HAP-1 (cell line): ENCODE data around the gene PRKAR1B.

ENCODE experiments used
- DNase-seq, 2 experiments: peaks; one replicate each; pipeline ENCODE4 v3.0.0-alpha.2; 2016 to 2020; ENCODE audit warnings: low spot score in 2 of 2
- H3K27me3 ChIP-seq: fragments of 250-450 bp; sonication (Bioruptor Pico); 2 replicates; pipeline ENCODE4 v1.5.1; 2020; ENCODE audit warnings: low read depth, mild to moderate bottlenecking, moderate library complexity
- H3K36me3 ChIP-seq: fragments of 250-450 bp; sonication (Bioruptor Pico); replicated peaks from 2 replicates; pipeline ENCODE4 v1.5.1; 2020; ENCODE audit warnings: mild to moderate bottlenecking
- H3K4me1 ChIP-seq: fragments of 250-450 bp; sonication (Bioruptor Pico); 2 replicates; pipeline ENCODE4 v1.5.1; 2020; ENCODE audit warnings: mild to moderate bottlenecking
- H3K4me3 ChIP-seq: fragments of 250-450 bp; sonication (Bioruptor Pico); 2 replicates; pipeline ENCODE4 v1.5.1; 2020; ENCODE audit warnings: mild to moderate bottlenecking, moderate library complexity
- H3K9me3 ChIP-seq: fragments of 250-450 bp; sonication (Bioruptor Pico); 2 replicates; pipeline ENCODE4 v1.5.1; 2020; ENCODE audit warnings: mild to moderate bottlenecking, moderate library complexity
- in situ Hi-C: fragments of 300-500 bp; cut with MboI; formaldehyde crosslinking; loops from 3 replicates; pipeline ENCODE4 v1.14.3; 2020; ENCODE audit warnings: low sequenced_read_pairs, inconsistent platforms, mixed read lengths

PRKAR1B gene

DNA sequence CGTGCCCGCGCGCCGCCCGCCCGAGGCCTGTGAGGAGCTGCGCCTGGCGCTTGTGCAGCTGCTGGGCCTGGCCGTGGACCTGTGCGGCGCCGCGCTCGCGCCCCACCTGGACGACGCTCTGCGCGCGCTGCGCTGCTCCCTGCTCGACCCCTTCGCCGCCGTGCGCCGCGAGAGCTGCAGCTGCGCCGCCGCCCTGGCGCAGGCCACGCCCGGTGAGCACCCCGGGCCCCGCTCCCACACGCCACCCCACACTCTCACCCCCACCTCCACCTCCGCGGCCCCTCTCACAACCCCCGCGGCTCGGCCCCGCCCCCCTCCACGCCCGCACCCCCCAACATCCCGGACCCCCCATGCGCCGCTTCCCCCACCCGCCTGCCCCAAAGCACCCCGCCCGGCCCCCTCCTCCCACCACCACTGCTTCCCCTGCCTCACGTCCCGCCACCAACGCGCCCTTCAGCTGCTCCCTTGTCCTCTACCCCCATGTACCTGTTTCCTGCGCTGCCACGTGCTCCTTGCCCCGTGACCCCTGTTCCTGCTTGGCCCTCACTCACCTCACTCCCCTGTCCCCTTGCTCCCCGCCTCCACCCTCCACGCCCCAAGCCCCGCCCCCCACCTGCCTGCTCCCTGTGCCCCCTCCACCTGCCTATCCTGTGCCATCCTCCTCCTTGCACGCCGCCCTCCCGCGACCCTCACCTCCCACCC is at the start of gene PRKAR1B:
Gene PRKAR1B (minus strand): TSS at position 178 of the 702 bp plus-strand sequence. CDS start 15,776 bp downstream, outside the sequence.
- Histone ChIP-seq H3K27me3 (no peaks in the 10 kb centered on the region), H3K36me3 (peaks cover 29% of the 10 kb centered on the region), H3K4me1 (no peaks in the 10 kb centered on the region; the same call in 1 of the 2 replicates), H3K4me3 (peak within 1 kb of the TSS; percentile 40), H3K9me3 (peaks cover 4% of the 10 kb centered on the region)
- peak; percentile 8 to 59 for DNase-seq
- in situ Hi-C loops: no loop called here

DNA sequence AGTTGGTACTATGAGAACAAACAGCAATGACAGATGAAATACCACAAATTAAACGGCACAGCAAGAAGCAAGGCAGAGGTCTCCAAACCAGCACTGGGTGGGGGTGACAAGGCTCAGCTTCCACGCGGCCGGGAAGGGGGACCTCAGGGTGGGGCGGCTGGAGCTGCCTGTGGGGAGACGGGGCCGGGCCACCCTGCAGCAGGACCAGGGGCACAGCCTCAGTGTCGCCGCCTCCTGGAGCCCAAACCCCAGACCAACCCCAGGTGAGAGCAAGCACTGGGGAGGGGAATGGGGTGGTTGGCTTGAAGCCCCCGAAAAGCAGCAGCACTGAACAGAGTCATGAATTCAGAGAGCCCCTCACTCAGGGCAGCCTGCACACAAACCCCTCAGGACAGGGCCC is 49.3 kb upstream of the PRKAR1B start:
- no peak overlapping the region for H3K4me3 ChIP-seq
- H3K9me3 ChIP-seq: no peaks in the 10 kb centered on the region
- no peaks in the 10 kb centered on the region for H3K27me3 ChIP-seq
- no peak for DNase-seq
- peaks cover 78% of the 10 kb centered on the region for H3K36me3 ChIP-seq
- in situ Hi-C loops: no loop called here
- no peaks in the 10 kb centered on the region for H3K4me1 ChIP-seq

DNA sequence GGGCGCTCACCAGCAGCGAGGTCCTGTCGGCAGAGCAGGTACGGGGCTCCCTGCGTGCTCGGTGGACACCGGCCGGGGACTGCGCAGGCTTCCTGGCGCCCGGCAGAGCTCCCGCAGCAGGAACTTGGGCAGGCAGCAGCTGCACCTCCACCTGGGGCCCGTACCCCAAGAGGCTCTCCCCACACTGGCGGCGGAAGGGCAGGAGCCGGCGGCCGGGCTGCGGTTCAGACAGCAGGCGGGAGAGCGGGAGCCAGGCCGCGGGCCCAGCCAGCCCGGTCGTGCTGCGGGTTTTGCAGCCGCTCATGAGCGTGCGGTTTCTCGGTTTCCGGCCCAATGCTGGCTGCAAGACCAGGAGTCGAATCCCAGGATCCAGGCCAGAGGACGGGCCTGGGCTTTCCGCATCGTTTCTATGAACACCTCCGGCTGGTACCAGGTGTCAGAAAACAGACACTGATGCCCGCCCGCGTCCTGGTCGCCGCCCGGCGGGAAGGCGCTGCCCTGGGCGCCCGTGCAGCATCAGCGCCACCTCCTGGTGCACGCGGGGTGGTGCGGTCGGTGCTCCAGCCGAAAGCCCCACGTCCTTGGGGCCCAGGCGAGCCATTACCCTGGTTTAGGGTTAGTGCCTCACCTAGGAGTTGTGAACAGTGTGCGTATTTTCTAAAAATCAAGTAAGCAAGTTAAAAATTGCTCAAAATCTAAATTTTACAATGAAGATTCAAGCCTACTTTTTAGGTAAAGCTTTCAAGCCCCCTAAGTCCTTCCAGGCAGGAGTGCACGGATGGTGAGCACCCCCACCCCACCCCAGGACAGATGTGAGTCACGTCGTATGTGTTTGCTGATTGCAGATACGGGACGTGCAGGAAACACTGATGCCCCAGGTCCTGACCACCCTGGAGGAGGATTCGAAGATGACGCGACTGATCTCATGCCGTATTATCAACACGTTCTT is 47.4 kb upstream of the PRKAR1B start:
- Histone ChIP-seq H3K9me3 (no peaks in the 10 kb centered on the region), H3K4me1 (no peaks in the 10 kb centered on the region), H3K27me3 (no peaks in the 10 kb centered on the region), H3K36me3 (peaks cover 68% of the 10 kb centered on the region), H3K4me3 (no peak overlapping the region)
- peak in 1 of 2 experiments; percentile 64 for DNase-seq
- in situ Hi-C loops: no loop called here

DNA sequence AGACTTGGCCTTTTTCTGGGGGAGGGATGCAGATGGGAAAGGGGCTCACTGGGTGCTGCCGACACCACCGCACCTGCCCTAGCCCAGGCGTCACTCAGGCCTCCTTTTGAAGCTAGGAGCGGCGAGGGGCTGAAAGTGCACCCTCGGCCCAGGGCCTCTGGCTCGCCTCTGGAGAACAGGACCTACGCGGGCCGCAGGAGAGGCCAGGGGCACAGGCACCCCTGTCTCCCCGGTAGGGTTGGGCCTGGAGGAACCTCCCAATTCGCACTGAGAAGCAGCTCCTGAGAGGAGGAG is 46.5 kb upstream of the PRKAR1B start:
- no peak overlapping the region for H3K4me3 ChIP-seq
- H3K9me3 ChIP-seq: no peaks in the 10 kb centered on the region
- no peaks in the 10 kb centered on the region for H3K4me1 ChIP-seq
- in situ Hi-C loops: no loop called here
- no peak for DNase-seq
- H3K36me3 ChIP-seq: peaks cover 59% of the 10 kb centered on the region
- no peaks in the 10 kb centered on the region for H3K27me3 ChIP-seq

DNA sequence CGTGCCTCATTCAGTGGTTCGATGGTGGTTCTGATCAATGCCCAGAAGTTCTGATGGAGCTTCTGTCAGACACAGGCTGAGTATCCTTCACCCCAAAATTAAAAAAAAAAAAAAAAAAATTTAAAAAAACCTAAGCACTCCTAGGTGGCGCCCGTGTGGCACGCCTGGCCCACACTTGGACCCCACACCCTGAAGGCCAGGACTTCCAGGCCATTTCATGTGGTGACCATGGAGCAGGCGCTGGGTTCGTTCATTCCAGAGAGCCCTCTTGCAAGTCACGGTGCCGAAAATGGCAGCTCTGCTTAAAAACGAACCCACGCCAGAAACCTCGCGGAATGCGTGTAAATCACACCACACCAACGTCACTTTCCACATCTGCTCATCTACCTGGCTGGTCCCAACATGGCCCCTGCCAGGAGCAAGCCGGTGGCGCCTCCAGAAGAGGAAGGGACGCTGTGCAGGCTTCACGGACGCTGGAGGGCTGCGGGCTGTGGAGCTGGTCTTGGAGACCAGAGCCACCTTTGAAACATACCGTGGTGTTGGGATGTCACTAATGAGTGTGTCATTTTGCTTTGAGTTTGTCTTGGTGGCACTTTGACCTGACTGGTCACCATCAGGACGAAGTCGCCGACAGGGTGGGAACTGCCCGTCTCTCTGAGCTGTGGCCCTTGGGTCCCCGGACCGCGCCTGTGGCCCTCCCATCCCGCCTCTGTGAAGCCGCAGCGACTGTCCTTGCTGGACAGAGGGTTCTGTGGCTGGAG is 46.0 kb upstream of the PRKAR1B start:
- peaks cover 54% of the 10 kb centered on the region for H3K36me3 ChIP-seq
- H3K9me3 ChIP-seq: no peaks in the 10 kb centered on the region
- no peak overlapping the region for H3K4me3 ChIP-seq
- in situ Hi-C loops: no loop called here
- H3K27me3 ChIP-seq: no peaks in the 10 kb centered on the region
- no peaks in the 10 kb centered on the region for H3K4me1 ChIP-seq
- DNase-seq: no peak

DNA sequence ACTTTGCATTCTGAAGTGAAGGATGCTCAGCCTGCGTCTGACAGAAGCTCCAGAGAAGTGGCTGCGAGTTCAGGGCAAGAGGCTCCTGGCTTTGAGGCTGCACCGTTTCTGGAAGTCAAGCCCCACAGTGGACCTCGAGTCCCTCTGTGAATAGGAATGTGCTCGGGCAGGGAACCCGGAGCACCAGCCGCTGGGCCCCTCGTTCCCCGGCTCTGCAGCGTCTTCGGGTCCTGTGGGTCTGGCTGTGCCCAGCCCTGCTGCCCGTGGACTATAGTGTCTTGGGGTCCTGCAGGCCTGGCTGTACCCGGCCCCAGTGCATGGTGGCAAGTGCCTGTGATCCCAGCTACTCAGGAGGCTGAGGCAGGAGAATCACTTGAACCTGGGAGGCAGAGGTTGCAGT is 45.3 kb upstream of the PRKAR1B start:
- in situ Hi-C loops: no loop called here
- DNase-seq: no peak
- H3K36me3 ChIP-seq: peaks cover 49% of the 10 kb centered on the region
- no peaks in the 10 kb centered on the region for H3K9me3 ChIP-seq
- H3K27me3 ChIP-seq: no peaks in the 10 kb centered on the region
- H3K4me1 ChIP-seq: no peaks in the 10 kb centered on the region
- H3K4me3 ChIP-seq: no peak overlapping the region

DNA sequence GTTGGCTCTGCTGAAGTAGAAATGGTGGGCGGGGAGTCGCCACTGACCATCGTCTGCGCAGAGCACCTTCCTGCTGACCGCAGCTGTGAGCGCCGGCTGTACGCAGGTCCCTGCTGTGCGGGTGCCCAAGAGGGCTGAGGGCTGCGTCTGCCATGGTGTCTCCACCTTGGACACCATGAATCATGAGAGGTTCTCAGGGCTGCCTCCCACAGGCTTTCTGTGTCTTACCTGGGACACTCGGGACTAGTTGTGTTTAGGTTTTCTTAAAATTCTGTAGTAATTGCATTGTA is 44.9 kb upstream of the PRKAR1B start:
- peaks cover 46% of the 10 kb centered on the region for H3K36me3 ChIP-seq
- no peak for DNase-seq
- H3K4me1 ChIP-seq: no peaks in the 10 kb centered on the region
- in situ Hi-C loops: no loop called here
- no peak overlapping the region for H3K4me3 ChIP-seq
- no peaks in the 10 kb centered on the region for H3K9me3 ChIP-seq
- H3K27me3 ChIP-seq: no peaks in the 10 kb centered on the region

DNA sequence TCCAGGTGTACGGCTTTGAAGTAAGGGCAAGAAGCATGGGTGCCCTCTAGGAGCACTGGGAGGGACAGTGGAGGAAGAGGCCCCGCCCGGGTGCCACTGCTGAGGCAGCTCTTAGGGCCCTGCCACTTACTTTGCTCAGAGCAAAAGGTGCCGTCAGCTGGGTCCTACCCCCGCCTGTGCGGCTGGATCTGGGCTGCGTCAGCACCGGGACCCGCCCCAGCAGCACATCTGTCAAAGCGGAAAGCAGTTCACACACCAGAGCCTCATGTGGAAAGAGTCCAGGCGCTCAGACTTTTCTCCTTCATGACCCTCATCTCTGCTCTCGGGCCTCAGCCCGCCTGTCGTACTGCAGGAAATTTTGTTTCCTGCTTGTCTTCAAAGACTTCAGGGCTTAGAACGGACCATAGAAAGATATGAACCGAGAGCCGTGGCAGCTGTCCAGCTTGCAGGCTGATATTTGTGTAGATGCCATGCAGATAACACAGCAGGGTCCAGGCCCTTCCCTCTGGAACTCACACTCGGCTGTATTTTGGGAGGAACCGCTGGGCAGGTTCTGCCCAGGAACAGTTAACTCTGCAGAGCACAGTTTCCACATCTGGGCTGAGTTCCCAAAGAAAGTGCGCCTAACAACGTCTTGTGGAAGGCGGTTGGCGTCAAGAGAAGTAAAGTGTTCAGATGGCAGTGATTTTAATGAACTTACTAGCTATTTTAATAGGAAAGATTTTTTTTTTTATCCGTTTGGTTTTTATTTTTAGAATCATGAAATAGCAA is 44.3 kb upstream of the PRKAR1B start:
- Histone ChIP-seq H3K4me3 (no peak overlapping the region), H3K27me3 (no peaks in the 10 kb centered on the region), H3K9me3 (no peaks in the 10 kb centered on the region), H3K4me1 (no peaks in the 10 kb centered on the region), H3K36me3 (peaks cover 41% of the 10 kb centered on the region)
- in situ Hi-C loops: no loop called here
- no peak for DNase-seq

DNA sequence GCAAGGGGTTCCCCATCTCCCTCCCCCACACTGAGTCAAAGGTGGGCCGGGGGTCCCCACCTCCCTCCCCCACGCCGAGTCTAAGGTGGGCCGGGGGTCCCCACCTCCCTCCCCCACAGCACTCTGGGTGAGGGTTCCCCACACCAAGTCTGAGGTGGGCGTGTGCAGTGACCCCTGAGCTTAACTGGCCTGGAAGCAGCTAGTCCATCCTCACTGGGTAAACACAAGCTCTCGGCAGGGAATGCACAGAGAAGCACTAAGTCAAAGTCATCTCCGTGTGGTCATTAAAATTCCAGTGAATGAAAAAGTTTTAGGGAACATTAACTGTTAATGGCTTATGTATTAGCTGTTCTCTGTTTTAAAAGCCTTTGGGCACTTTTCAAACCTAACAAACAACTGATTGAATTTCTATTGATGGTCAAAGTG is 43.7 kb upstream of the PRKAR1B start:
- no peaks in the 10 kb centered on the region for H3K27me3 ChIP-seq
- no peaks in the 10 kb centered on the region for H3K4me1 ChIP-seq
- no peak overlapping the region for H3K4me3 ChIP-seq
- no peaks in the 10 kb centered on the region for H3K9me3 ChIP-seq
- DNase-seq: no peak
- peaks cover 36% of the 10 kb centered on the region for H3K36me3 ChIP-seq
- in situ Hi-C loops: no loop called here

DNA sequence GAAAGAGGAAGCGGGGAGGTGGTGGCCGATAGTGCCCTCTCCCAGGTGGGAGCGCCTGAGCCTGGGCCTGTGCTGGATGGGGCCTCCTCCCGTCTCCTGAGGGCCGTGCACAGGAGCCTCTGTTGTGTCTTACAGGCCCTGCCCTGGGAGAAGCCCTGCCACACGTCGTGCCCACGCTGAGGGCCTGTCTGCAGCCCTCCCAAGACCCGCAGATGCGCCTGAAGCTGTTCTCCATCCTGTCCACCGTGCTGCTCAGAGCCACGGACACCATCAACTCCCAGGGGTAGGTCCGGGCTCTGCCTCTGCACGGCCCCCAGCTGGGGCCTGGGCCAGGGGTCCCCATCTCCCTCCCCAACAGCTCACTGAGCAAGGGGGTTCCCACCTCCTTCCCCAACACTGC is 43.3 kb upstream of the PRKAR1B start:
- H3K4me3 ChIP-seq: no peak overlapping the region
- no peaks in the 10 kb centered on the region for H3K4me1 ChIP-seq
- peaks cover 36% of the 10 kb centered on the region for H3K36me3 ChIP-seq
- no peaks in the 10 kb centered on the region for H3K27me3 ChIP-seq
- no peaks in the 10 kb centered on the region for H3K9me3 ChIP-seq
- in situ Hi-C loops: no loop called here
- no peak for DNase-seq

DNA sequence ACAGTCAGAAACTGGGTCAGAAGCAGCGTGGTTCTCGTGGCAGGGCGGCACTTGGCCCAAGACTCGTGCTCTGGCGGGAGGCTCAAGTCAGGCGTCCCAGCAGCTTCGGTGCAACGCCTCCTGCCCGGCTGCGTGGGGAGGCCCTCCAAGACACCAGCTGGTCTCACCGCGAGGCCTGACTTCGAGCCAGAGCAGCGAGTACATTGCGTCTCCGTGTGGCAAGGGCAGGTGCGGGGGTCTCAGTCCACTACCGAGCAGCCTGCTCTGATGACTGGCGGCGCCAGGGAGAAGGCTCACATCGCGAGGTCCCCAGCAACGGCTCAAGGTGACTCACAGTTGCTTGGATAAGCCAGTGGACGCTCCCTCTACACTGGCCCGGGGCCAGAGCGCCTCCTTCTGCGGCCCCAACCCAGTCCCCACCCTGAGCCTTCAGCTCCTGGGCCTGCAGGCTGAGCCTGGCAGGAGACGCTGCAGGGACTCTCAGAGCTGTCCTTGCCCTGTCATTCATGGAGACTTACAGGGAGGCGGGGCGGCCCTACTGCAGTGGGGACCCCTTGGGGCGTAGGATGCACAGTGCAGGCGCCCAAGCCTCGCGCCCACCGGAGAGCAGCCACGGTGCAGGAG is 41.9 kb upstream of the PRKAR1B start:
- Histone ChIP-seq H3K9me3 (no peaks in the 10 kb centered on the region), H3K27me3 (no peaks in the 10 kb centered on the region), H3K4me1 (no peaks in the 10 kb centered on the region), H3K36me3 (peaks cover 41% of the 10 kb centered on the region), H3K4me3 (no peak overlapping the region)
- in situ Hi-C loops: no loop called here
- DNase-seq: peak in 1 of 2 experiments; percentile 31

DNA sequence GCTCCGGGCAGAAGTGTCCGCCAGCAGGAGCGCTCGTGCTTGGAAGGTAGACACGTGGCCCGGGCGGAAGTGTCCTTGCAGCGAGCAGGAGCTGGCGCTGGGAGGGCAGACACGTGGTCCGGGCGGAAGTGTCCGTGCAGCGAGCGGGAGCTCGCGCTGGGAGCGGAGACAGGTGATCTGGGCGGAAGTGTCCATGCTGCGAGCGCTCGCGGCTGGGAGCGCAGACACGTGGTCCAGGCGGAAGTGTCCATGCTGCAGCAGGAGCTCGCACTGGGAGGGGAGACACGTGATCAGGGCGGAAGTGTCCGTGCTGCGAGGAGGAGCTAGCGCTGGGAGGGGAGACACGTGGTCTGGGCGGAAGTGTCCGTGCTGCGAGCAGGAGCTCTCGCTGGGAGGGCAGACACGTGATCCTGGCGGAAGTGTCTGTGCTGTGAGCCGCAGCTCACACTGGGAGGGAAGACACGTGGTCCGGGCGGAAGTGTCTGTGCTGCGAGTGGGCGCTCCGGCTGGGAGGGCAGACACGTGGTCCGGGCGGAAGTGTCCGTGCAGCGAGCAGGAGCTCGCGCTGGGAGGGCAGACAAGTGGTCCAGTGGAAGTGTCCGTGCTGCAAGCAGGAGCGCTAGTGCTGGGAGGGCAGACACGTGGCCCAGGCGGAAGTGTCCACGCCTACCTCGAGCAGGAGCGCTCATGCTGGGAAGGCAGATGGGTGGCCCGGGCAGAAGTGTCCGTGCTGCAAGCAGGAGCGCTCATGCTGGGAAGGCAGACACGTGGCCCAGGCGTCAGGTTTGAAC is 41.1 kb upstream of the PRKAR1B start:
- DNase-seq: no peak
- H3K9me3 ChIP-seq: no peaks in the 10 kb centered on the region
- no peaks in the 10 kb centered on the region for H3K4me1 ChIP-seq
- in situ Hi-C loops: no loop called here
- H3K4me3 ChIP-seq: no peak overlapping the region
- peaks cover 47% of the 10 kb centered on the region for H3K36me3 ChIP-seq
- H3K27me3 ChIP-seq: no peaks in the 10 kb centered on the region
